CD14-positive monocyte (primary cell): ENCODE data around the gene TBCEL. TPM values are rescaled to one million over a fixed set of nuclear protein-coding genes. Genes with fewer than 3 reads are reported as not detected.

Experiments
- DNase-seq, 3 donors: peaks; one replicate each; pipeline ENCODE4 v3.0.0-alpha.2; 2011 to 2022
- H2AFZ ChIP-seq: 2 replicates; pipeline ENCODE4 v1.6.0; 2012; ENCODE audit warnings: mild to moderate bottlenecking, low read depth, low read length, inconsistent platforms; ENCODE audit not compliant: insufficient read depth, poor library complexity, severe bottlenecking
- H3K27ac ChIP-seq, 2 donors: 1 replicate in 1 of 2; 2 replicates in 1 of 2; pipeline ENCODE4 v1.5.1; 2012 to 2013; ENCODE audit warnings: low read length in 2 of 2, control low read depth in 1 of 2, inconsistent platforms in 1 of 2, low read depth in 1 of 2, mild to moderate bottlenecking in 1 of 2
- H3K27me3 ChIP-seq, 2 donors: one replicate each; pipeline versions ENCODE4 v1.6.0 to v1.6.1; 2011 to 2013; ENCODE audit warnings: low read length in 2 of 2; ENCODE audit not compliant: control insufficient read depth in 2 of 2, insufficient read depth in 2 of 2
- H3K36me3 ChIP-seq, 2 donors: replicated peaks in 1 of 2; 1 replicate in 1 of 2; 2 replicates in 1 of 2; pipeline versions ENCODE4 v1.5.1 to v1.6.1; 2012 to 2013; ENCODE audit warnings: low read length in 2 of 2, control low read depth in 1 of 2, inconsistent platforms in 1 of 2, mild to moderate bottlenecking in 1 of 2; ENCODE audit not compliant: insufficient read depth in 2 of 2, control insufficient read depth in 1 of 2
- H3K4me1 ChIP-seq, 2 donors: 1 replicate in 1 of 2; 2 replicates in 1 of 2; pipeline versions ENCODE4 v1.5.1 to v1.6.1; 2012 to 2013; ENCODE audit warnings: low read length in 2 of 2, control low read depth in 1 of 2, inconsistent platforms in 1 of 2, mild to moderate bottlenecking in 1 of 2, moderate library complexity in 1 of 2; ENCODE audit not compliant: insufficient read depth in 2 of 2, control insufficient read depth in 1 of 2
- H3K4me2 ChIP-seq: replicated peaks from 2 replicates; pipeline ENCODE3; 2012; ENCODE audit warnings: low read length, moderate library complexity, mild to moderate bottlenecking; ENCODE audit not compliant: poor library complexity, severe bottlenecking; ENCODE audit errors: extremely low read depth
- H3K4me3 ChIP-seq, 3 experiments: fragments of 200-600 bp in 1 of 3; sonication (generic) in 1 of 3; replicated peaks in 1 of 3; 1 replicate in 2 of 3; 2 replicates in 1 of 3; pipeline ENCODE4 v1.5.1; 2011 to 2013; ENCODE audit warnings: low read length in 3 of 3, mild to moderate bottlenecking in 3 of 3, control low read depth in 2 of 3, low read depth in 2 of 3, inconsistent platforms in 1 of 3, moderate library complexity in 1 of 3
- H3K79me2 ChIP-seq: 2 replicates; pipeline ENCODE4 v1.6.0; 2012; ENCODE audit warnings: mild to moderate bottlenecking, control low read depth, inconsistent platforms, low read length, moderate library complexity; ENCODE audit not compliant: insufficient read depth
- H3K9ac ChIP-seq: 2 replicates; pipeline ENCODE4 v1.6.0; 2017; ENCODE audit warnings: low read length, mild to moderate bottlenecking; ENCODE audit not compliant: insufficient read depth, poor library complexity, severe bottlenecking
- H3K9me3 ChIP-seq, 2 donors: replicated peaks in 1 of 2; 1 replicate in 1 of 2; 2 replicates in 1 of 2; pipeline versions ENCODE4 v1.5.1 to v1.6.1; 2012 to 2013; ENCODE audit warnings: low read length in 2 of 2, control low read depth in 1 of 2; ENCODE audit not compliant: control insufficient read depth in 1 of 2, insufficient read depth in 1 of 2
- H4K20me1 ChIP-seq: 2 replicates; pipeline ENCODE4 v1.6.0; 2012; ENCODE audit warnings: mild to moderate bottlenecking, low read length, control low read depth, moderate library complexity; ENCODE audit not compliant: insufficient read depth
- H3K27ac Mint-ChIP-seq, 7 donors: one replicate each; pipeline ENCODE4 v1.8.0; 2020; ENCODE audit warnings: mild to moderate bottlenecking in 7 of 7, mixed read lengths in 7 of 7, moderate library complexity in 6 of 7, inconsistent platforms in 2 of 7
- H3K27me3 Mint-ChIP-seq, 3 donors: one replicate each; pipeline ENCODE4 v1.8.0; 2021 to 2022; ENCODE audit warnings: low read depth in 3 of 3, mild to moderate bottlenecking in 3 of 3, mixed read lengths in 3 of 3, moderate library complexity in 3 of 3, inconsistent platforms in 1 of 3
- H3K36me3 Mint-ChIP-seq, 2 donors: one replicate each; pipeline ENCODE4 v1.8.0; 2020; ENCODE audit warnings: mixed read lengths in 2 of 2, inconsistent platforms in 1 of 2, mild to moderate bottlenecking in 1 of 2
- H3K4me1 Mint-ChIP-seq: one replicate; pipeline ENCODE4 v1.8.0; 2020; ENCODE audit warnings: mild to moderate bottlenecking, mixed read lengths
- H3K4me3 Mint-ChIP-seq, 2 donors: one replicate each; pipeline ENCODE4 v1.8.0; 2020; ENCODE audit warnings: mild to moderate bottlenecking in 2 of 2, mixed read lengths in 2 of 2, moderate library complexity in 1 of 2
- H3K9me3 Mint-ChIP-seq, 7 donors: one replicate each; pipeline ENCODE4 v1.8.0; 2020 to 2022; ENCODE audit warnings: mixed read lengths in 7 of 7, mild to moderate bottlenecking in 6 of 7, moderate library complexity in 6 of 7, inconsistent platforms in 2 of 7
- CTCF ChIP-seq: fragments of 200-600 bp; IDR thresholded peaks from one replicate; pipeline ENCODE4 v1.8.0; 2022; ENCODE audit warnings: antibody characterized with exemption, mild to moderate bottlenecking
- WGBS: methylation state at CpG from one replicate; pipeline ENCODE4 v1.1.5; 2013; ENCODE audit warnings: missing lambda C conversion rate; ENCODE audit not compliant: insufficient coverage; 5-methylcytosine and 5-hydroxymethylcytosine counted together
- intact Hi-C, 2 donors: fragments of 100-400 bp; cut with micrococcal nuclease; formaldehyde crosslinking; loops; one replicate each; pipeline versions ENCODE4 v1.15.0 to v1.15.1; 2023
- polyA plus RNA-seq, 3 donors: library from polyadenylated mRNA; depleted of rRNA in 1 of 3; unstranded in 2 of 3; stranded (reverse) in 1 of 3; fragments of 300-500 nt in 2 of 3; fragments of >200 nt in 1 of 3; fragmentation: Illumina TruSeq in 2 of 3; gene quantifications; 1 replicate in 2 of 3; 2 replicates in 1 of 3; pipeline ENCODE4 v1.2.3, GENCODE V29; 2012 to 2021

Gene TBCEL
- polyA plus RNA-seq, 3 donors: 3.9 to 6.5 (median 5.0) TPM

- H4K20me1 ChIP-seq: no peaks in the 10 kb centered on the region
- no peaks in the 10 kb centered on the region for H3K27me3 ChIP-seq
- no peaks in the 10 kb centered on the region for H3K9me3 ChIP-seq
- H3K4me3 ChIP-seq: no peak overlapping the region
- Mint-ChIP-seq H3K9me3 (peaks cover 0 to 5% (median 0%) of the 10 kb centered on the region in 7 donors), H3K27me3 (no peaks in the 10 kb centered on the region), H3K27ac (peak overlapping the region in 3 of 7 donors; percentile 40 to 59 (median 48)), H3K4me3 (no peak overlapping the region), H3K36me3 (peaks cover 52 to 59% of the 10 kb centered on the region in 2 donors), H3K4me1 (peaks cover 10% of the 10 kb centered on the region)
- 98% methylated on average over 5 of the region's 6 CpGs for WGBS
- H2AFZ ChIP-seq: no peak overlapping the region
- no peak for DNase-seq
- no peak overlapping the region for H3K27ac ChIP-seq
- H3K9ac ChIP-seq: no peak overlapping the region
- TF ChIP-seq CTCF: no peak
- H3K79me2 ChIP-seq: no peaks in the 10 kb centered on the region
- H3K36me3 ChIP-seq: peaks cover 8 to 70% of the 10 kb centered on the region in 2 donors
- no peak overlapping the region for H3K4me2 ChIP-seq
- intact Hi-C loops: no loop called here
- H3K4me1 ChIP-seq: no peaks in the 10 kb centered on the region
Measured at GRCh38 chr11:121067962-121068647, 44.2 kb downstream of the TBCEL start.

- Histone ChIP-seq H3K36me3 (peaks cover 8 to 64% of the 10 kb centered on the region in 2 donors), H2AFZ (no peak overlapping the region), H3K27me3 (no peaks in the 10 kb centered on the region), H3K4me2 (no peak overlapping the region), H3K79me2 (no peaks in the 10 kb centered on the region), H3K4me1 (no peaks in the 10 kb centered on the region), H3K9me3 (no peaks in the 10 kb centered on the region), H3K27ac (no peak overlapping the region), H4K20me1 (no peaks in the 10 kb centered on the region), H3K9ac (no peak overlapping the region), H3K4me3 (no peak overlapping the region)
- intact Hi-C loops: no loop called here
- Mint-ChIP-seq H3K36me3 (peaks cover 45 to 53% of the 10 kb centered on the region in 2 donors), H3K9me3 (peaks cover 0 to 5% (median 0%) of the 10 kb centered on the region in 7 donors), H3K4me1 (peaks cover 10% of the 10 kb centered on the region), H3K27me3 (no peaks in the 10 kb centered on the region), H3K27ac (no peak overlapping the region), H3K4me3 (no peak overlapping the region)
- 96% methylated on average over 3 of the region's 6 CpGs for WGBS
- DNase-seq: no peak
- no peak for TF ChIP-seq CTCF
Measured at GRCh38 chr11:121068787-121069186, 44.9 kb downstream of the TBCEL start.
